Mesodermal cell (in vitro differentiated cells): Measurements from ENCODE around the gene SPINT1.

ENCODE experiments used
- H3K27ac ChIP-seq: 2 replicates; pipeline ENCODE4 v1.7.0; 2013; ENCODE audit warnings: mild to moderate bottlenecking, low read depth, low read length, moderate library complexity; ENCODE audit not compliant: severe bottlenecking
- H3K36me3 ChIP-seq: 2 replicates; pipeline ENCODE4 v1.7.1; 2013; ENCODE audit warnings: mild to moderate bottlenecking, low read length, moderate library complexity; ENCODE audit not compliant: control insufficient read depth, insufficient read depth
- H3K4me1 ChIP-seq: one replicate; pipeline ENCODE4 v1.7.1; 2013; ENCODE audit warnings: mild to moderate bottlenecking, low read length; ENCODE audit not compliant: insufficient read depth, control insufficient read depth, poor library complexity, severe bottlenecking
- H3K4me3 ChIP-seq: 2 replicates; pipeline ENCODE4 v1.7.0; 2013; ENCODE audit warnings: low read length, control low read depth, mild to moderate bottlenecking; ENCODE audit not compliant: insufficient read depth, poor library complexity, severe bottlenecking; ENCODE audit errors: extremely low read depth
- H3K9me3 ChIP-seq: 2 replicates; pipeline ENCODE4 v1.7.1; 2013; ENCODE audit warnings: mild to moderate bottlenecking, low read length, moderate library complexity; ENCODE audit not compliant: control insufficient read depth
- WGBS, 2 experiments: methylation state at CpG; one replicate each; pipeline ENCODE4 v1.1.5; 2013; ENCODE audit warnings: missing lambda C conversion rate in 2 of 2; ENCODE audit not compliant: insufficient coverage in 2 of 2; 5-methylcytosine and 5-hydroxymethylcytosine counted together

SPINT1 gene

DNA sequence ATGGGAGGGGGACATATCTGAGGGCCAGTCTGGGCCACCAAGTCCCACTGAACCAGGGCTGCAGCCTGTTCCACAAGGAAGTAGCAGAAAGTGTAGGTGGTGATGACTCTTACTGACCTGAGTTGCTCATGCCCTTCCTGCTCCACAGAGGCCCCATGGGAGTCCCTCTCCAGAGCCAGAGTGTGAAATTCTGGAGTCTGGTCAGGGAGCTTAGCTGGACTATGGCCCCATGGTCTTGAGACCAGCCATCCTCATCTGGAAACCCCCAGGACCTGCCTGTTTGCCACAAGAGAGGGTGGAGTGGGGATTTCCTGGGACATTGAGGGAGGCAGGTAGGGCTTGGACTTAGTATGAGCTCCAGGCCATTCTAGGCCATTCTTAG is 3.0 kb downstream of the SPINT1 start:
- Histone ChIP-seq H3K4me3 (no peak overlapping the region), H3K36me3 (no peaks in the 10 kb centered on the region), H3K27ac (no peak overlapping the region), H3K4me1 (peaks cover 23% of the 10 kb centered on the region), H3K9me3 (no peaks in the 10 kb centered on the region)

DNA sequence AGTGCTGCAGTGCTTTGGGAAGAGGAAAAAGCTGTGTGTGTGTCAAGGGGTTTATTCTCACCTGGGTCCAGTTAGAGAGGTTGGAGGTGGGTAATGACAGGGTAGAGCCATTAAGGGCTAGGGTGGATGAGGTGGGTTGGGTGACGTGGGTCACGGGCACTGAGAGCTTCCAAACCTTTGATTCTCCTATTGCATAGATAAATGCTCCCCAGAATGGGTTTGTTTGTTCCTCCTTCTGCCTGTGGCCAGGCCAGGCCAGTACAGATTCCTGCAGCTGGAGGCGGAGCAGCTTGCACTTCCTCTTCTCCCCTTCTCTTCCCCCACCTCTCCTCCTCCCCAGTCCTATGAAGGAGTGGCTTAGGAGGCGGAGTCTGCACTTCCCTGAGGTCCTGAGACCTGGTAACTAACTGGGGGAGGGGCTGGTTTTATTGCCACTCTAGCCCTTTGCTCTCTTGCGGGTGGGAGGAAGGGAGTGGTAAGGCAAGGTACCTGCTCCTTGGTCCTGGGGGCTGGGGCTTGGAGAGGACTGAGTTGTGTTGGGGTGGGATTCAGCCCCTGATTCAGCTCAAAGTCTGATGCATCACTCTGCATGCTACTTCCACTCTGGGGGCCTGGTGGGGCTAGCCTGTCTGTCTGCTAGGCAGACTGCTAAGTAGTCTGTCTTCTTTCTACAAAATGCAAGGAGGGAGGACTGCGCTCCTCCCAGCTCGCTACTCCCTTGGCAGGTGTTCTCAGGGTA is 3.5 kb downstream of the SPINT1 start:
- 79 to 84% methylated on average over 3 of the region's 7 CpGs for WGBS, 2 experiments
- Histone ChIP-seq H3K4me3 (no peak overlapping the region), H3K27ac (no peak overlapping the region), H3K4me1 (peaks cover 23% of the 10 kb centered on the region), H3K36me3 (no peaks in the 10 kb centered on the region), H3K9me3 (no peaks in the 10 kb centered on the region)

DNA sequence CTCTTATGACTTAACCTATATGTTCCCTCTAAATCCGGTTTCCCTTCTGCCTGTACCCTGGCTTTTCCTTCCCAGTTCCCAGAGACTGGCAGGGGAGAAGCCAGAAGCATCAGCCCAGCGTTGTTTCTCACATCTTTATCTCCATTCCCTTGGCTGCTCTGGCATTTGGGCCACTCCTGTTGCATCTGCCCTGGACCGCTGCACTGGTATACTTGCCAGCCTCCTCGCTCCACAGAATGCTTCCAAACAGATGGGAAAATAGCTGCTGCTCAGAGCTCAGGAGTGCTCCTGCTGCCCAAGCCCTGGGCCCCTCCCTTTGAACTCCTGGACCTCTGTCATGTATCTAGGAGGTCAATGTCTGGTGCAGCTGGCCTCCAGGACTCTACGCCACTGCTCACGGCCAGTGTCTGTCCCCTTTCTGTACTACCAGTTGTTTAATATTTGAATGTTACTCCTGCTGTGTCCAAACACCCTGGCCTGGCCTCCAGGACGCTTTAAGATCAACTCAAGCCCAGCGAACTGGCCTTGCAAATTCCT is 6.8 kb downstream of the SPINT1 start:
- Histone ChIP-seq H3K4me1 (peaks cover 23% of the 10 kb centered on the region), H3K9me3 (no peaks in the 10 kb centered on the region), H3K27ac (no peak overlapping the region), H3K4me3 (no peak overlapping the region), H3K36me3 (no peaks in the 10 kb centered on the region)
- WGBS, 2 experiments = 91 to 94% methylated on average over 6 to 8 of the region's 8 CpGs

DNA sequence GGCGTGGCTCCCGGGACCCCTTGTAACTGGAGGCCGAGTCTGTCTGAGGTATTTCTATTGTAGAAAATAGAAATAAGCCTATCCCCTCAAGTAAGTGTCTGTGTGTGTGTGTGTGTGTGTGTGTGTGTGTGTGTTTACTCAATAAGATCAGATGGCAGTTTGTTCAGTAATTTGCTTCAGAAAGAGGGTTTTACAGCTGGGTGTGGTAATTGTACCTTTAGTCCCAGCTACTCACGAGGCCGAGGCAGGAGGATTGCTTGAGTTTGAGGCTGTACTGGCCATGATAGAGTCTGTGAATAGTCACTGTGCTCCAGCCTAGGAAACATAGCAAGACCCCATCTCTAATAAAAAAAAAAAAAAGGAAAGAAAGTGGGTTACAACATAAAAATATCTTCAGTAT is 8.7 kb downstream of the SPINT1 start:
- peaks cover 8% of the 10 kb centered on the region for H3K4me1 ChIP-seq
- H3K9me3 ChIP-seq = no peaks in the 10 kb centered on the region
- H3K27ac ChIP-seq = no peak overlapping the region
- 100% methylated on average over 1 to 3 of the region's 5 CpGs for WGBS, 2 experiments
- no peak overlapping the region for H3K4me3 ChIP-seq
- H3K36me3 ChIP-seq = no peaks in the 10 kb centered on the region

DNA sequence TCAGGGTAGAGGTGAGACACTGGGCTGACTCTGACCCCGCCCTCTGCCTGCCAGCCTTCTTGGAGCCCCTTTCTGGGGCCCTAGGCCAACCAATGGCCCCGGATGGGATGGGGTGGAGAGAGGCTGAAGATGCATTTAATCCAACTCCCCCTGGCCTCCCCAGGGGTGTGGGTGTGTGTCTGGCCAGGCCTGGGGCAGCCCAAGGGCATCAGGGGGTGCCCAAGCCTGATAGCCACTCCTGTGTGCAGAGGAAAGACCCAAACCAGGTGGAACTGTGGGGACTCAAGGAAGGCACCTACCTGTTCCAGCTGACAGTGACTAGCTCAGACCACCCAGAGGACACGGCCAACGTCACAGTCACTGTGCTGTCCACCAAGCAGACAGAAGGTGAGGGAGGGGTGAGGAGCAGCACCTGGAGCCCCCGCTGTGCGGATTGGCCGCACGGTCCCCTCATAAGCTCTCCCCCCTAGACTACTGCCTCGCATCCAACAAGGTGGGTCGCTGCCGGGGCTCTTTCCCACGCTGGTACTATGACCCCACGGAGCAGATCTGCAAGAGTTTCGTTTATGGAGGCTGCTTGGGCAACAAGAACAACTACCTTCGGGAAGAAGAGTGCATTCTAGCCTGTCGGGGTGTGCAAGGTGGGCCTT is 9.5 kb downstream of the SPINT1 start:
- WGBS, 2 experiments = 95 to 96% methylated on average over 10 to 15 of the region's 16 CpGs
- Histone ChIP-seq H3K27ac (no peak overlapping the region), H3K36me3 (no peaks in the 10 kb centered on the region), H3K4me3 (no peak overlapping the region), H3K9me3 (no peaks in the 10 kb centered on the region), H3K4me1 (no peaks in the 10 kb centered on the region)

DNA sequence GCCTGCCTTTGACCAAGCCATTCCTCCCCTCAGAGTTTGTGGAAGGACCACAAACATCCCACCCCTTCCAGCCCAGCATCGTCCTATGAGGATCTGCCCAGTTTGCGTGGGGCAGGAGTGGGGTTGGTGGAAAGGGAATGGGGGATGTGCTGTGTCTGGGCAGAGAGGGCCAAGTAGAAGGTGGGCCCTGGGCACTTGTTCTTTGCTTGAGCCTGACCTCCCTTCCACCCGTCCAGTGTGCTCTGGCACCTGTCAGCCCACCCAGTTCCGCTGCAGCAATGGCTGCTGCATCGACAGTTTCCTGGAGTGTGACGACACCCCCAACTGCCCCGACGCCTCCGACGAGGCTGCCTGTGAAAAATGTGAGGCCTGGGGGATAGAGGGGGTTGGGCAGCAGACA is 10.3 kb downstream of the SPINT1 start:
- WGBS, 2 experiments = 84 to 86% methylated on average over 8 of the region's 10 CpGs
- no peaks in the 10 kb centered on the region for H3K4me1 ChIP-seq
- H3K36me3 ChIP-seq = no peaks in the 10 kb centered on the region
- H3K9me3 ChIP-seq = no peaks in the 10 kb centered on the region
- H3K27ac ChIP-seq = no peak overlapping the region
- no peak overlapping the region for H3K4me3 ChIP-seq

DNA sequence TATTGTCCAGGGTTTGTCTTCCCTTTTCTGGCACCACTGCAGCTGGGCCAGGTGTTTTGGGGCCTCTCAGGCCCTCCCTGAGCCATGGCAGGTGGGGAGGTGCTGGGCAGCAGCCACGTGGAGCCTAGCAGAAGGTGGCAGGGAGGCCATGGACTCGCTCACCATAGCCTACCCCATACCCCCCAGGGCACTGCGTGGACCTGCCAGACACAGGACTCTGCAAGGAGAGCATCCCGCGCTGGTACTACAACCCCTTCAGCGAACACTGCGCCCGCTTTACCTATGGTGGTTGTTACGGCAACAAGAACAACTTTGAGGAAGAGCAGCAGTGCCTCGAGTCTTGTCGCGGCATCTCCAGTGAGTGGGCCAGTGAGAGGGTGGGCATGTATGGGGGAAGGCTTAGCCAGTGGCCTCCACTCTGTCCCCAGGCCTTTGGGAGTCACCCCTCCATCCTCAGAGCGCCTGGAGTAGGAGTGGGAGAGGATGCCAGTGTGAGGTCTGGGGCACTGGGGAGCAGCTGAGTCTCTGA is 11.9 kb downstream of the SPINT1 start:
- H3K4me1 ChIP-seq = no peaks in the 10 kb centered on the region
- no peaks in the 10 kb centered on the region for H3K9me3 ChIP-seq
- no peak overlapping the region for H3K4me3 ChIP-seq
- H3K27ac ChIP-seq = no peak overlapping the region
- 85 to 92% methylated on average over 7 to 9 of the region's 13 CpGs for WGBS, 2 experiments
- H3K36me3 ChIP-seq = no peaks in the 10 kb centered on the region

DNA sequence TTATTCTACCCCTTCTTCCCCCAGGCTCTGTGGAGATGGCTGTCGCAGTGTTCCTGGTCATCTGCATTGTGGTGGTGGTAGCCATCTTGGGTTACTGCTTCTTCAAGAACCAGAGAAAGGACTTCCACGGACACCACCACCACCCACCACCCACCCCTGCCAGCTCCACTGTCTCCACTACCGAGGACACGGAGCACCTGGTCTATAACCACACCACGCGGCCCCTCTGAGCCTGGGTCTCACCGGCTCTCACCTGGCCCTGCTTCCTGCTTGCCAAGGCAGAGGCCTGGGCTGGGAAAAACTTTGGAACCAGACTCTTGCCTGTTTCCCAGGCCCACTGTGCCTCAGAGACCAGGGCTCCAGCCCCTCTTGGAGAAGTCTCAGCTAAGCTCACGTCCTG is 12.9 kb downstream of the SPINT1 start:
- Histone ChIP-seq H3K9me3 (no peaks in the 10 kb centered on the region), H3K36me3 (no peaks in the 10 kb centered on the region), H3K4me1 (no peaks in the 10 kb centered on the region), H3K27ac (no peak overlapping the region), H3K4me3 (no peak overlapping the region)
- 90 to 92% methylated on average over 4 to 5 of the region's 8 CpGs for WGBS, 2 experiments

DNA sequence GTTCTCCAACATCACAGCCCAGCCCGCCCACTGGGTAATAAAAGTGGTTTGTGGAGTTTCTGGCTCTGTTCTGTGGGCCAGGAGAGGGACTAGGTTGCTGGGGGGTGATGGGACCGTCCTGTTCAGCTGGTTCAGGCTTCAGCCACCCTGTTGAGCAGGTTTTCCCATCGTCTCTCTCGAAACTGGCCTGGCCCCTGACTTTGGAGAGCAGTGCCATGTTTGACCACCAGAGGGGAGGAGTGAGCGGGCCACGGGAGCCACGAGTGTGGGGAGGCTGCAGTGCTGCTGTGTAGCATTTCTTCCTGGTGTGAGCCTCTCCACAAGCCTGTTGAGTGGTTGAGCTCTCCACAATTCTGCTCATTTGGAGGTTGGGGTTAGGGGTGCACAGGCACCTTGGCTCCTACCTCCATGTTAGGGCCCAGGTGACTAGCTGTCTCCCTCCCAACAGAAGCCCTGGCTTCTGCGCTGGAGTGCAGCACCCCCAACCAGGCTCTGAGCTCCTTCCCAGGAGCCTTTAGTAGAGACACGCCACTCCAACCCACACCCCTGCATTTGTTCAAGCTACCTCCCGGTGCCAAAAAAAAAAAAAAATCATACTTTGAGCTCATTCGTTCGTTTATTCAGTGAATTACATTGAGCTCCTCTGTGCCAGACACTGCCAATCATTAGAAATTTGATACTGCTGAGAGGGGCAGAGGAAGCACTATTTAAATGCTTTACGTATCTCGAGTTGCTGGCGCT is 13.9 kb downstream of the SPINT1 start:
- Histone ChIP-seq H3K4me1 (no peaks in the 10 kb centered on the region), H3K4me3 (no peak overlapping the region), H3K9me3 (no peaks in the 10 kb centered on the region), H3K27ac (no peak overlapping the region), H3K36me3 (no peaks in the 10 kb centered on the region)
- WGBS, 2 experiments = 48 to 50% methylated on average over 12 to 14 of the region's 15 CpGs

DNA sequence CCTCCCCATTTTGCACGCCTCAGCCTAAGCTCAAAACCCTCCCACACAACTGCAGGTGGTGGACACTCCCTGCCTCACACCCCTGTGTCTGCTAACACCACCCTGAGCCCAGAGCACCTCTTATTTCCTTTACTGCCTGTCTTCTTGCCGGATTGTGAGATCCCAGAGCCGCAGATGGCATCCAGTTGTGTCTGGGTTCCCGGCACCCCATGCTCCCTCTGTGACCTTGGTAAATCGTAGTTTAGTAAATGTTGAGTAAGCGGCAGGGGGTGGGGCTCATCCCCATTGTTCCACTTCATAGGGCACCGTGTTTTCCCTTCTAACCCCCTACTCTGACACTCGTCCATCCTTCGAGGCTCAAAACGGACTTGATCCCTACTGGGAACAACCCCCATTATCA is 14.9 kb downstream of the SPINT1 start:
- H3K4me1 ChIP-seq = no peaks in the 10 kb centered on the region
- no peaks in the 10 kb centered on the region for H3K36me3 ChIP-seq
- no peak overlapping the region for H3K27ac ChIP-seq
- no peak overlapping the region for H3K4me3 ChIP-seq
- H3K9me3 ChIP-seq = no peaks in the 10 kb centered on the region
- 78 to 90% methylated on average over 6 of the region's 10 CpGs for WGBS, 2 experiments
